ENCODE results near the gene F7.

DNA sequence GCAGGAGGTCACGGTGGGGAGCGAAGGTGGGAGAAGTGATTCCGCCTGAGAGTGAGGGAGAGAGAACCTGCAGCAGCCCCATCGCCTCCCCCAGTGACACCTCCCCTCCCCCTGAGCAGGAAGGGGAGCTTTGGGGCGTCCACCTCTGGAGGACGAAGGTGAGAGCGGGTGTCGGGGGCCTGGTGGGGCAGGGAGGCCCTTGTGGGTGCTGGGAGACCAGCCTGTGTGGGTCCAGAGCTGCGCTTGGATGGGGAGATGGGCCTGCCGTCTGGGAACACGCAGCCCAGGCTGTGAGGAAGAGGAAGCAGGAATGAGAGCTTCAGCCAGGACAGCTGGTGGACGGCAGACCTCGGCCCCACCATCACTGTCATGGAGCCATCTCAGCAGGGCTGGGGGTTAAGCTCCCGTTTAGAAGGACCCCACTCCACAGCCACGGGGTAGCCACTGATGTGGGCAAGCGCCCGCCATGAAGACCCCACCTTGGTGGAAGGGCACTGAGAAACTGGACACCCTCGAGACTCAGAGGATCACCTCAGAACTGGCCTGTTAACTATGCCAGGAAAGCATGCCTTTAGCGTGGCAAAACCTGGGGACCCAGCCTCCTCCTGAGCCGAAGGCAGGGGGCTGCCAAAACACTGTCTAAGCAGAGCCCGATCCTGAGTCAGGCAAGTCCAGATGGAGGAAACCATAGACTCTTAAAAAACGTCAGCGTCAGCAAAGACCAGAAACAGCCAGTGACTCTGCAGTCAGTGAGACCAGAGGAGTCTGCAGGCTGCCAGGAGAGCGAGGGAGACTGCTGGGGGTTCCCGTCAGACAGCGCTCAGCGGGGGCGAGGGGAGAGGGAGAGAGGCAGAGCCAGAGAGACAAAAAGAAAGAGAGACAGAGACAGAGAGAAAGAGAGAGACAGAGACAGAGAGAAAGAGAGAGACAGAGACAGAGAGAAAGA is 46.4 kb downstream of the F7 start:
- TF ChIP-seq, protein P1, sequence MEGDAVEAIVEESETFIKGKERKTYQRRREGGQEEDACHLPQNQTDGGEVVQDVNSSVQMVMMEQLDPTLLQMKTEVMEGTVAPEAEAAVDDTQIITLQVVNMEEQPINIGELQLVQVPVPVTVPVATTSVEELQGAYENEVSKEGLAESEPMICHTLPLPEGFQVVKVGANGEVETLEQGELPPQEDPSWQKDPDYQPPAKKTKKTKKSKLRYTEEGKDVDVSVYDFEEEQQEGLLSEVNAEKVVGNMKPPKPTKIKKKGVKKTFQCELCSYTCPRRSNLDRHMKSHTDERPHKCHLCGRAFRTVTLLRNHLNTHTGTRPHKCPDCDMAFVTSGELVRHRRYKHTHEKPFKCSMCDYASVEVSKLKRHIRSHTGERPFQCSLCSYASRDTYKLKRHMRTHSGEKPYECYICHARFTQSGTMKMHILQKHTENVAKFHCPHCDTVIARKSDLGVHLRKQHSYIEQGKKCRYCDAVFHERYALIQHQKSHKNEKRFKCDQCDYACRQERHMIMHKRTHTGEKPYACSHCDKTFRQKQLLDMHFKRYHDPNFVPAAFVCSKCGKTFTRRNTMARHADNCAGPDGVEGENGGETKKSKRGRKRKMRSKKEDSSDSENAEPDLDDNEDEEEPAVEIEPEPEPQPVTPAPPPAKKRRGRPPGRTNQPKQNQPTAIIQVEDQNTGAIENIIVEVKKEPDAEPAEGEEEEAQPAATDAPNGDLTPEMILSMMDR (IDR thresholded peaks at IDR 0.05) = no peak
- TF ChIP-seq ZFX (IDR thresholded peaks at IDR 0.05; ENCODE audit: borderline replicate concordance) = no peak

Data from 22Rv1 (cell line).